OCI-LY1 (cell line): ENCODE data around the gene MPO.

Experiments
- CTCF ChIP-seq: fragments of 200-600 bp; sonication (generic), shearing (Covaris generic); IDR thresholded peaks from 2 replicates; pipeline ENCODE4 v1.5.1; 2017; ENCODE audit warnings: mild to moderate bottlenecking, antibody characterized with exemption, low read length, moderate library complexity, mixed read lengths
- EZH2 ChIP-seq: fragments of 200-600 bp; sonication (generic), shearing (Covaris generic); IDR thresholded peaks from 2 replicates; pipeline ENCODE4 v1.8.0; 2017; ENCODE audit warnings: borderline replicate concordance, mixed run types, mild to moderate bottlenecking, antibody characterized with exemption, low read length, moderate library complexity, mixed read lengths

GRCh38 chr17:58281511-58282011 lies 826 bp upstream of the MPO start:
- TF ChIP-seq CTCF (no peak), EZH2 (no peak)
